GM18873 (cell line): ENCODE results near the gene FST.

Source experiments
- ATAC-seq: cut with Tn5 transposase; IDR thresholded peaks from one replicate; pipeline ENCODE4 v1.9.1; 2021; ENCODE audit warnings: mild to moderate bottlenecking, moderate library complexity, moderate number of reproducible peaks; ENCODE audit not compliant: unreplicated experiment, low FRiP score

FST gene

GRCh38 chr5:53508125-53508524 is 27.7 kb downstream of the FST start:
- no peak for ATAC-seq

- no peak for ATAC-seq
These were observed 32.1 kb downstream of the FST start for GRCh38 chr5:53512539-53512938.

GRCh38 chr5:53515988-53516387 is 35.6 kb downstream of the FST start:
- no peak for ATAC-seq

GRCh38 chr5:53520813-53521212 is 40.4 kb downstream of the FST start:
- no peak for ATAC-seq
